DOHH2 (cell line): ENCODE measurements around the gene KIDINS220.

Experiments
- H3F3A ChIP-seq: fragments of 200-600 bp; sonication (generic), shearing (Covaris generic); 2 replicates; pipeline ENCODE4 v1.6.0; 2016; ENCODE audit warnings: antibody characterized with exemption, mild to moderate bottlenecking; ENCODE audit not compliant: control insufficient read depth, insufficient read depth
- H3K27ac ChIP-seq: fragments of 200-600 bp; sonication (generic); 2 replicates; pipeline ENCODE4 v1.5.1; 2014; ENCODE audit warnings: low read depth, mild to moderate bottlenecking, low read length, moderate library complexity
- H3K27me3 ChIP-seq: fragments of 200-600 bp; sonication (generic); 2 replicates; pipeline ENCODE4 v1.6.1; 2014; ENCODE audit warnings: mild to moderate bottlenecking, low read length, mixed read lengths; ENCODE audit not compliant: control insufficient read depth
- H3K36me3 ChIP-seq: fragments of 200-600 bp; sonication (generic); 2 replicates; pipeline ENCODE4 v1.6.1; 2014; ENCODE audit warnings: mild to moderate bottlenecking, low read length, moderate library complexity, mixed read lengths; ENCODE audit not compliant: control insufficient read depth
- H3K4me1 ChIP-seq: fragments of 200-600 bp; sonication (generic); 2 replicates; pipeline ENCODE4 v1.6.1; 2014; ENCODE audit warnings: mild to moderate bottlenecking, low read length, mixed read lengths; ENCODE audit not compliant: control insufficient read depth
- H3K4me2 ChIP-seq: fragments of 200-600 bp; sonication (generic); 2 replicates; pipeline ENCODE4 v1.6.0; 2014; ENCODE audit warnings: mild to moderate bottlenecking, low read length, moderate library complexity
- H3K4me3 ChIP-seq: fragments of 200-600 bp; sonication (generic); 2 replicates; pipeline ENCODE4 v1.5.1; 2014; ENCODE audit warnings: mild to moderate bottlenecking, low read length, mixed read lengths
- H3K79me2 ChIP-seq: fragments of 200-600 bp; sonication (generic); 2 replicates; pipeline ENCODE4 v1.6.1; 2014; ENCODE audit warnings: mild to moderate bottlenecking, low read length, mixed read lengths; ENCODE audit not compliant: control insufficient read depth
- H3K9me2 ChIP-seq: fragments of 200-600 bp; sonication (generic); replicated peaks from 2 replicates; pipeline ENCODE4 v1.6.1; 2014; ENCODE audit warnings: mild to moderate bottlenecking, low read length, mixed read lengths; ENCODE audit not compliant: control insufficient read depth
- H3K9me3 ChIP-seq: fragments of 200-600 bp; sonication (generic); 2 replicates; pipeline ENCODE4 v1.6.1; 2014; ENCODE audit warnings: antibody characterized with exemption, low read length, mixed read lengths; ENCODE audit not compliant: control insufficient read depth, insufficient read depth
- H4K20me1 ChIP-seq: fragments of 200-600 bp; sonication (generic); 2 replicates; pipeline ENCODE4 v1.6.0; 2014; ENCODE audit warnings: low read depth, mild to moderate bottlenecking, antibody characterized with exemption, low read length, moderate library complexity; ENCODE audit not compliant: control insufficient read depth, insufficient read depth
- CTCF ChIP-seq: fragments of 200-600 bp; sonication (generic); IDR thresholded peaks from one replicate; pipeline ENCODE4 v1.5.1; 2014; ENCODE audit warnings: antibody characterized with exemption, mild to moderate bottlenecking, low read depth, low read length; ENCODE audit not compliant: poor library complexity, severe bottlenecking
- EZH2phosphoT487 ChIP-seq: fragments of 200-600 bp; sonication (generic); IDR thresholded peaks from 2 replicates; pipeline ENCODE4 v1.6.1; 2017; ENCODE audit warnings: borderline replicate concordance, mild to moderate bottlenecking, antibody characterized with exemption, low read length, moderate library complexity, mixed read lengths

Gene KIDINS220

GRCh38 chr2:8725838-8726237, 111.6 kb downstream of the KIDINS220 start:
- no peaks in the 10 kb centered on the region for H3K9me3 ChIP-seq
- no peaks in the 10 kb centered on the region for H3K79me2 ChIP-seq
- no peaks in the 10 kb centered on the region for H4K20me1 ChIP-seq
- no peaks in the 10 kb centered on the region for H3K27me3 ChIP-seq
- H3K9me2 ChIP-seq: no peaks in the 10 kb centered on the region
- H3K27ac ChIP-seq: no peak overlapping the region
- H3K4me3 ChIP-seq: no peak overlapping the region
- no peaks in the 10 kb centered on the region for H3F3A ChIP-seq
- H3K36me3 ChIP-seq: peaks cover 5% of the 10 kb centered on the region; the same call in 1 of the 2 replicates
- H3K4me1 ChIP-seq: no peaks in the 10 kb centered on the region
- no peak overlapping the region for H3K4me2 ChIP-seq
- TF ChIP-seq EZH2phosphoT487 (no peak), CTCF (no peak)

GRCh38 chr2:8722986-8723385, 114.4 kb downstream of the KIDINS220 start:
- Histone ChIP-seq H3K27me3 (no peaks in the 10 kb centered on the region), H3K9me2 (no peaks in the 10 kb centered on the region), H3K27ac (no peak overlapping the region), H3K4me3 (no peak overlapping the region), H3K4me1 (no peaks in the 10 kb centered on the region), H3K79me2 (no peaks in the 10 kb centered on the region), H3K9me3 (no peaks in the 10 kb centered on the region), H3K36me3 (no peaks in the 10 kb centered on the region), H3F3A (no peaks in the 10 kb centered on the region), H3K4me2 (no peak overlapping the region), H4K20me1 (no peaks in the 10 kb centered on the region)
- no peak for TF ChIP-seq EZH2phosphoT487
- TF ChIP-seq CTCF: no peak

GRCh38 chr2:8721410-8721809, 116.0 kb downstream of the KIDINS220 start:
- Histone ChIP-seq H3K36me3 (no peaks in the 10 kb centered on the region), H3K27me3 (no peaks in the 10 kb centered on the region), H3K4me1 (no peaks in the 10 kb centered on the region), H3F3A (no peaks in the 10 kb centered on the region), H3K27ac (no peak overlapping the region), H3K9me2 (no peaks in the 10 kb centered on the region), H3K9me3 (0 out of 2 replicates have a peak, but pooled peaks cover 5% of the 10 kb centered on the region), H3K4me3 (no peak overlapping the region), H4K20me1 (no peaks in the 10 kb centered on the region), H3K79me2 (no peaks in the 10 kb centered on the region), H3K4me2 (no peak overlapping the region)
- TF ChIP-seq EZH2phosphoT487 (no peak), CTCF (no peak)

GRCh38 chr2:8720741-8721140, 116.7 kb downstream of the KIDINS220 start:
- H3K27me3 ChIP-seq: no peaks in the 10 kb centered on the region
- H3K27ac ChIP-seq: no peak overlapping the region
- TF ChIP-seq EZH2phosphoT487 (no peak), CTCF (no peak)
- H4K20me1 ChIP-seq: no peaks in the 10 kb centered on the region
- no peaks in the 10 kb centered on the region for H3K79me2 ChIP-seq
- H3K4me1 ChIP-seq: no peaks in the 10 kb centered on the region
- no peaks in the 10 kb centered on the region for H3K9me2 ChIP-seq
- H3K4me3 ChIP-seq: no peak overlapping the region
- H3K4me2 ChIP-seq: no peak overlapping the region
- H3F3A ChIP-seq: no peaks in the 10 kb centered on the region
- H3K36me3 ChIP-seq: no peaks in the 10 kb centered on the region
- peaks cover 11% of the 10 kb centered on the region for H3K9me3 ChIP-seq
